HG03159 (cell line): ENCODE data around the gene NEIL3.

ENCODE experiments used
- ATAC-seq: cut with Tn5 transposase; IDR thresholded peaks from one replicate; pipeline ENCODE4 v1.9.1; 2021; ENCODE audit warnings: mild to moderate bottlenecking, moderate library complexity; ENCODE audit not compliant: unreplicated experiment

Gene NEIL3

DNA sequence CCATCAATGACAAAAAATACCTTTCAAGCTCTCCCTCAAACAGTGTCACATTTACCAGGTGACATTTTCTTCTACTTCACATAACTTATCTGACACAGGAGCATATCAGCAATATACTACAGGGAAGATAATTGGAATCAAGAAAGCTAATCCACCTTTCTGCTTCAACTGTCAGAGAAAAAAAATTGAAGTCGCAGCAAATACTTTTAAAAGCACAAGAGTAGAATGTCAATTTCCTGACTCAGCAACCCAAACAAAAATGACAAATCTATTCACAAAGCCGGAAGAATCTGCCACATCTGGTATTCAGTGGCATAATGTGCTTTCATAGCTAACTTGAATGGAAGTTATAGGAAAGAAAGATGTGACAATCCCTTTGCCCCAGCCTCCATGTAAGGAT lies 95.8 kb downstream of the NEIL3 start:
- ATAC-seq, result no peak

DNA sequence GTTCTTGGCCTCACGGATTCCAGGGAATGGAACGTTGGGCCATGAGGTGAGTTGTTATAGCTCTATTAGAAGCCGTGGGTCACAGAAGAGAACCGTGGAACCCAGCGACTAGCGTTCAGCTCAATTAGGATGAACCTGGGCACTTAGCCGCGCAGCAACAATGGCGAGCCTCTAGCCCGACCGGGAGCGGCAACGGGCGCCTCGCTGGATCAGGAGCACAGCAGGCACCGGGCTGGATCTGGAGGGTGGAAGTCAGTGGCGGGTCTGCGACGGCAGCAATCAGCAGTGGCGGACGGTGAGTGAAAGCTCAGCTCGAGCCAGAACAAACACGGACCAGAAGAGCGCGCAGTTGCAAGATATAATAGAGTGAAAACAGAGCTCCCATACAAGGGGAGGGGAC lies 98.3 kb downstream of the NEIL3 start:
- no peak for ATAC-seq

DNA sequence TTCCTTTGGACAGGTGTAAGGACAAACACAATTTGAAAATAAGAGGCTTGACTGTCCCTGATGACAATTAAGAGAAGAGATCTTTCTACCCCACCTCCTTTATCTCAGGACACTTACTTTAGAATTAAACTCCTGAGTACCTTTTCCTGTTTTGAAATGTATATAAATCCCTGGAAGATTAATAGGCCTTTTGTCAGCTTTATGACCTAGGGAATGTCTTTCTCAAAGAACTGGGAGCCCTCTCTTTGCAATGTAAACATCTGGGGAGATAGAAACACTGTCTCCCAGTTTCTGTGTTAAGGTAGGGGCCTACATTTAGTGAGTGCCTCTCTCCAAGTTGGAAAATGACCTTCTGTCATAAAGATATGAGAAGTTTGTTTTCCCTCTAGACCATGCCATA lies 100.9 kb downstream of the NEIL3 start:
- ATAC-seq, result no peak

DNA sequence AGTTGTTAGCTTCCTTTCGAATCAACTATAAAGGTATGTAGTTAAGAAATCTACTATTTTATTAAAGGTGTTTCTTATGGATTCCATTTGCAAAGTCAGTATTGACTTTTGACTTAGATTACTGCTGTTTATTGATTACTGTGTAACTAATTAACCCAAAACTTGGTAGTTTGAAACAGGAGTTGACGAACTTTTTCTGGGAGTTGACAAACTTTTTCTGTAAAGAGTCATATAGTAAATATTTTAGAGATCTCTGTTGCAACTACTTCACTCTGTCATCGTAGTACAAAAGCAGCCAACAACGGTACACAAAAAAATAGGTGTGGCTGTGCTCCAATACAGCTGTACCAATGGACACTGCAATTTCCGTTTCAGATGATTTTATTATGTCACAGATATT lies 102.3 kb downstream of the NEIL3 start:
- ATAC-seq, result no peak
